ENCODE data around the gene FYN.
"Not testable (repeated sequence)": the region's sequence is repeated elsewhere in the genome, so short reads cannot be mapped to it uniquely, and the experiment has no call there.

Gene FYN

DNA sequence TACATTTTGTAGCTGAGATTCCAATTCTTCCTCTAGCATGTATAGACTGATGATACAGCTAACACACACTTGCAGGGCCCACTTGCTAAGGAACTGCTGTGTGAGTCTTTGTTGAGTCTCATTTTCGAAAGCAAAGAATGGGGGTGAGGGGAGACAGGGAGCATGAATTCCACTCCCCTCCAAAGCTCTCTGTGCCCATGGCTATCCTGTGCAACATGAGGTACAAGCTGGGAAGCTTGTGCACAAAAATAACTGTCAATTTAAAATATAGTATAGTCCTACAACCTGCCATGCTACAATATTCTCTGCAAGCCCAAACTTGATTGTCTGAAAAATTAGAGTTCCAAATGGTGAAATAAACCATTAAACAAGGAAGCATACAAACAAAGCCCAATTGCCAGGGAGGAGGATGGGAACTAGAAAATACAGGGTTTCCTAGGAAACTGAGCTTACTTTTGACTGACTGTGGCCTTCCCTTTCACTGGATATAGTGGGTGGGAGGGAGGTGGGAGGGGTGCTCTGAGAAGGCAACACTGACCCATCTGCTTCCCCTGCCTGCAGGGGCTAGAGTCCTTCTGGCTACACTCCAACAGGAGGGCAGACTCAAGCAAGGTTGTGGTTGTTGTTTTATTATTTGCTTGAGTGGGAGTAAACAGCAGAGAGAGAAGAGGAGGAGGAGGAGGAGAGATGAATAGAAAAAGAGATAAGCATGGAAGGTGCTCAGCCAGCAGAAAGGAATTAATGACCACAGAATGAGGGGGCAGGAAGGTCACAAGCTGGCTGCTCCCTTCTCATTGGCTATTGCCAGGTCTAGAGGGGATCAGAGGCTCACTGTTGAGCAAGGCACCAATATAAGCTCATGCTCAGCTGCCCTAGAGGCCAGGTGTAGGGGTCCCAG, 84.6 kb downstream of the FYN start:
- H3K4me1 ChIP-seq (ENCODE audit: control extremely low read depth in 1 of 4, control insufficient read depth in 4 of 4, insufficient read depth in 4 of 4, low read length in 3 of 4) = peaks cover 0 to 14% (median 5%) of the 10 kb centered on the region in 4 experiments
- ChIA-PET CTCF (interaction anchor here (1.2 to 2.1 kb wide), 5 partner anchors 9 to 35 kb away, joined by 3 to 7 read pairs (median 5); no protein-coding TSS in a partner anchor), POLR2A (no interaction called here)
- H3K4me3 ChIP-seq (ENCODE audit: control insufficient read depth in 1 of 7, extremely low read depth in 1 of 7, insufficient read depth in 4 of 7, low read depth in 2 of 7, low read length in 6 of 7) = no peak overlapping the region
- H3K36me3 ChIP-seq (ENCODE audit: control insufficient read depth in 4 of 4, insufficient read depth in 4 of 4, low read length in 3 of 4) = peaks cover 0 to 2% (median 0%) of the 10 kb centered on the region in 4 experiments
- H3K27ac ChIP-seq (ENCODE audit: insufficient read depth in 1 of 2, low read depth in 1 of 2, low read length in 2 of 2, poor library complexity in 1 of 2, severe bottlenecking in 2 of 2) = no peak overlapping the region
- H3K9me3 ChIP-seq (ENCODE audit: control extremely low read depth in 1 of 5, control insufficient read depth in 4 of 5, insufficient read depth in 2 of 5, low read depth in 1 of 5, low read length in 4 of 5) = no peaks in the 10 kb centered on the region
- 100% methylated on average over 1 of the region's 1 CpG for WGBS (ENCODE audit: insufficient coverage)
- DNase-seq = peak in 2 of 3 donors; percentile 28 to 47
- H3K27me3 ChIP-seq (replicated peaks in 2 of 5; ENCODE audit: control insufficient read depth in 4 of 5, insufficient read depth in 5 of 5, low read length in 4 of 5) = no peaks in the 10 kb centered on the region

DNA sequence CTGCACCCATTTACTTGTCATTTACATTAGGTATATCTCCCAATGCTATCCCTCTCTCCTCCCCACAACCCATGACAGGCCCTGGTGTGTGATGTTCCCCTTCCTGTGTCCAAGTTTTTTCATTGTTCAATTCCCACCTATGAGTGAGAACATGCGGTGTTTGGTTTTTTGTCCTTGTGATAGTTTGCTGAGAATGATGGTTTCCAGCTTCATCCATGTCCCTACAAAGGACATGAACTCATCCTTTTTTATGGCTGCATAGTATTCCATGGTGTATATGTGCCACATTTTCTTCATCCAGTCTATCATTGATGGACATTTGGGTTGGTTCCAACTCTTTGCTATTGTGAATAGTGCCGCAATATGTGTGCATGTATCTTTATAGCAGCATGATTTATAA, 87.1 kb downstream of the FYN start:
- no CpG with 5 or more reads among the region's 2 CpGs for WGBS (ENCODE audit: insufficient coverage)
- H3K27ac ChIP-seq (ENCODE audit: insufficient read depth in 1 of 2, low read depth in 1 of 2, low read length in 2 of 2, poor library complexity in 1 of 2, severe bottlenecking in 2 of 2); POLR2A ChIA-PET; H3K4me1 ChIP-seq (ENCODE audit: control extremely low read depth in 1 of 4, control insufficient read depth in 4 of 4, insufficient read depth in 4 of 4, low read length in 3 of 4); H3K27me3 ChIP-seq (replicated peaks in 2 of 5; ENCODE audit: control insufficient read depth in 4 of 5, insufficient read depth in 5 of 5, low read length in 4 of 5); DNase-seq; H3K9me3 ChIP-seq (ENCODE audit: control extremely low read depth in 1 of 5, control insufficient read depth in 4 of 5, insufficient read depth in 2 of 5, low read depth in 1 of 5, low read length in 4 of 5); CTCF ChIA-PET; H3K36me3 ChIP-seq (ENCODE audit: control insufficient read depth in 4 of 4, insufficient read depth in 4 of 4, low read length in 3 of 4); H3K4me3 ChIP-seq (ENCODE audit: control insufficient read depth in 1 of 7, extremely low read depth in 1 of 7, insufficient read depth in 4 of 7, low read depth in 2 of 7, low read length in 6 of 7): not testable (repeated sequence)

DNA sequence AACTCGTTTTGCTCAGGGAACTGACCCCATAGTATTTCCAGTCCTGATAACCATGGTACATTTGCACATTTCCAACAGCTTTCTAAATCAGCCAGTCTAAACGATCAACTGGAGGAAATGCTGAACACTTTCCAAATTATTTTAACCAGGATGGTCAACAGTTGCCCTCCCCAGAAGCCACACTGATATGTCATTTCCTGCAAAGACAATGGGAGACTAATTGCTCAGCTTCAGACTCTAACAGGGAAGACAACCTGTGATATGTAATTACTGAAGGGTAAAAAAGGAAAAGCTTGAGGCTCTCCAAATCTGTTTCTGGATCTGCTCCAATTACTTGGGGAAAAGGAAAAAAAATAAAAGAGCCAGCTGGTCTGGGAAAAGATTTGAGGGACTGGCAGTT, 88.8 kb downstream of the FYN start:
- ChIA-PET CTCF (interaction anchor here (1.0 to 1.5 kb wide), 4 partner anchors 10 to 258 kb away, joined by 3 to 4 read pairs (median 4); no protein-coding TSS in a partner anchor), POLR2A (interaction anchor here (0.6 kb wide), 1 partner anchor 8 kb away, joined by 6 read pairs; no protein-coding TSS in a partner anchor)
- no peaks in the 10 kb centered on the region for H3K9me3 ChIP-seq (ENCODE audit: control extremely low read depth in 1 of 5, control insufficient read depth in 4 of 5, insufficient read depth in 2 of 5, low read depth in 1 of 5, low read length in 4 of 5)
- H3K27ac ChIP-seq (ENCODE audit: insufficient read depth in 1 of 2, low read depth in 1 of 2, low read length in 2 of 2, poor library complexity in 1 of 2, severe bottlenecking in 2 of 2) = no peak overlapping the region
- peaks cover 0 to 10% (median 3%) of the 10 kb centered on the region in 4 experiments for H3K4me1 ChIP-seq (ENCODE audit: control extremely low read depth in 1 of 4, control insufficient read depth in 4 of 4, insufficient read depth in 4 of 4, low read length in 3 of 4)
- WGBS (ENCODE audit: insufficient coverage) = 35% methylated on average over 2 of the region's 2 CpGs
- peaks cover 0 to 2% (median 0%) of the 10 kb centered on the region in 4 experiments for H3K36me3 ChIP-seq (ENCODE audit: control insufficient read depth in 4 of 4, insufficient read depth in 4 of 4, low read length in 3 of 4)
- DNase-seq = no peak
- H3K27me3 ChIP-seq (replicated peaks in 2 of 5; ENCODE audit: control insufficient read depth in 4 of 5, insufficient read depth in 5 of 5, low read length in 4 of 5) = no peaks in the 10 kb centered on the region
- H3K4me3 ChIP-seq (ENCODE audit: control insufficient read depth in 1 of 7, extremely low read depth in 1 of 7, insufficient read depth in 4 of 7, low read depth in 2 of 7, low read length in 6 of 7) = no peak overlapping the region

- Histone ChIP-seq H3K27ac (ENCODE audit: insufficient read depth in 1 of 2, low read depth in 1 of 2, low read length in 2 of 2, poor library complexity in 1 of 2, severe bottlenecking in 2 of 2) (no peak overlapping the region), H3K4me1 (ENCODE audit: control extremely low read depth in 1 of 4, control insufficient read depth in 4 of 4, insufficient read depth in 4 of 4, low read length in 3 of 4) (peaks cover 0 to 6% (median under 1%) of the 10 kb centered on the region in 4 experiments), H3K4me3 (ENCODE audit: control insufficient read depth in 1 of 7, extremely low read depth in 1 of 7, insufficient read depth in 4 of 7, low read depth in 2 of 7, low read length in 6 of 7) (no peak overlapping the region), H3K36me3 (ENCODE audit: control insufficient read depth in 4 of 4, insufficient read depth in 4 of 4, low read length in 3 of 4) (peaks cover 0 to 4% (median under 1%) of the 10 kb centered on the region in 4 experiments), H3K27me3 (replicated peaks in 2 of 5; ENCODE audit: control insufficient read depth in 4 of 5, insufficient read depth in 5 of 5, low read length in 4 of 5) (no peaks in the 10 kb centered on the region), H3K9me3 (ENCODE audit: control extremely low read depth in 1 of 5, control insufficient read depth in 4 of 5, insufficient read depth in 2 of 5, low read depth in 1 of 5, low read length in 4 of 5) (no peaks in the 10 kb centered on the region)
- ChIA-PET POLR2A (no interaction called here), CTCF (interaction anchor here (1.4 kb wide), 1 partner anchor 12 kb away, joined by 3 read pairs; no protein-coding TSS in a partner anchor)
- WGBS (ENCODE audit: insufficient coverage) = 98% methylated on average over 3 of the region's 3 CpGs
- DNase-seq = no peak
Observed at GRCh38 chr6:111782887-111783466, 90.3 kb downstream of the FYN start.

- H3K27ac ChIP-seq (ENCODE audit: insufficient read depth in 1 of 2, low read depth in 1 of 2, low read length in 2 of 2, poor library complexity in 1 of 2, severe bottlenecking in 2 of 2) = no peak overlapping the region
- H3K27me3 ChIP-seq (replicated peaks in 2 of 5; ENCODE audit: control insufficient read depth in 4 of 5, insufficient read depth in 5 of 5, low read length in 4 of 5) = no peaks in the 10 kb centered on the region
- ChIA-PET CTCF (interaction anchor here (0.7 to 1.4 kb wide), 4 partner anchors 12 to 63 kb away, joined by 3 to 4 read pairs (median 3); no protein-coding TSS in a partner anchor), POLR2A (no interaction called here)
- no peak overlapping the region for H3K4me3 ChIP-seq (ENCODE audit: control insufficient read depth in 1 of 7, extremely low read depth in 1 of 7, insufficient read depth in 4 of 7, low read depth in 2 of 7, low read length in 6 of 7)
- H3K4me1 ChIP-seq (ENCODE audit: control extremely low read depth in 1 of 4, control insufficient read depth in 4 of 4, insufficient read depth in 4 of 4, low read length in 3 of 4) = peaks cover 0 to 6% (median under 1%) of the 10 kb centered on the region in 4 experiments
- H3K36me3 ChIP-seq (ENCODE audit: control insufficient read depth in 4 of 4, insufficient read depth in 4 of 4, low read length in 3 of 4) = peaks cover 0 to 4% (median under 1%) of the 10 kb centered on the region in 4 experiments
- no peak for DNase-seq
- WGBS (ENCODE audit: insufficient coverage) = 96% methylated on average over 4 of the region's 5 CpGs
- H3K9me3 ChIP-seq (ENCODE audit: control extremely low read depth in 1 of 5, control insufficient read depth in 4 of 5, insufficient read depth in 2 of 5, low read depth in 1 of 5, low read length in 4 of 5) = no peaks in the 10 kb centered on the region
Observed at GRCh38 chr6:111782192-111782809, 91.0 kb downstream of the FYN start.

DNA sequence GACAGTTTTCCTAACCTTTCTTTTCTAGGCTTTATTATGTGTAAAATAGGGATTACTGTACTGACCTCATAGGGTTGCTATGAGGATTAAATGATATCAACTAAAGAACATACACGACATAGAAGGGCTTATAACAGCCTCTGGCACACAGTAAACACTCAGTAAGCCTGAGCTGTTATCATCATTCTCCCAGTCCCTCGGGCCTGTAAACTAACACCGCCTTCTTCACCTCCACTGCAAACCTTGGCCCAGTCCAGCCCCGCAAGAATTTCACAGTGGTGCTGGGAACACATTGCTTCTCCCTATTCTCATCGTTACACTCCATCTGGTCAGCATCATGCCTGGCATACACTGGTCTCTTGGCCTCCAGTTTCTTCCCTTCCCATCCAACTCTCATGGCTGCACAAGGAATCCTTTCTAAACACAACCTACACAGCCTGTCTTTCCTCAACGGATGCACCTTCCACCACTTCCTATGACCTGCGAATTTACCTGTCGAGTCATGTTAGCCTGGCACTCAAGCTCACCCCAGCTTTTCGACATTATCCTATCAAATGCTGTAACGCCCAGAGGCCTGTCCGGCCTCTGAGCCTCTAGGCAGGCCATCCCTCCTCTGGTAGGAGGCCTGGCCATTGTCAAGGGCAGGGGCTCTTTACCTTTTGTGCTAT, 92.1 kb downstream of the FYN start:
- Histone ChIP-seq H3K4me1 (ENCODE audit: control extremely low read depth in 1 of 4, control insufficient read depth in 4 of 4, insufficient read depth in 4 of 4, low read length in 3 of 4) (peaks cover 0 to 6% (median under 1%) of the 10 kb centered on the region in 4 experiments), H3K9me3 (ENCODE audit: control extremely low read depth in 1 of 5, control insufficient read depth in 4 of 5, insufficient read depth in 2 of 5, low read depth in 1 of 5, low read length in 4 of 5) (no peaks in the 10 kb centered on the region), H3K4me3 (ENCODE audit: control insufficient read depth in 1 of 7, extremely low read depth in 1 of 7, insufficient read depth in 4 of 7, low read depth in 2 of 7, low read length in 6 of 7) (no peak overlapping the region), H3K27me3 (replicated peaks in 2 of 5; ENCODE audit: control insufficient read depth in 4 of 5, insufficient read depth in 5 of 5, low read length in 4 of 5) (no peaks in the 10 kb centered on the region), H3K36me3 (ENCODE audit: control insufficient read depth in 4 of 4, insufficient read depth in 4 of 4, low read length in 3 of 4) (peaks cover 0 to 4% (median under 1%) of the 10 kb centered on the region in 4 experiments), H3K27ac (ENCODE audit: insufficient read depth in 1 of 2, low read depth in 1 of 2, low read length in 2 of 2, poor library complexity in 1 of 2, severe bottlenecking in 2 of 2) (no peak overlapping the region)
- CTCF ChIA-PET = interaction anchor here (1.0 to 1.3 kb wide), 2 partner anchors 58 to 64 kb away, joined by 3 read pairs; no protein-coding TSS in a partner anchor
- DNase-seq = no peak
- WGBS (ENCODE audit: insufficient coverage) = 87% methylated on average over 11 of the region's 11 CpGs
- POLR2A ChIA-PET = no interaction called here

All from common myeloid progenitor, CD34-positive (primary cell).